GM19240 (cell line): ENCODE measurements around the gene TNFAIP2.

ENCODE experiments used
- DNase-seq: peaks from one replicate; pipeline ENCODE4 v3.0.0; 2011; ENCODE audit warnings: low spot score; ENCODE audit not compliant: insufficient read length

Gene TNFAIP2

GRCh38 chr14:103093856-103094405 lies 29.3 kb upstream of the TNFAIP2 start:
- DNase-seq: no peak

DNA sequence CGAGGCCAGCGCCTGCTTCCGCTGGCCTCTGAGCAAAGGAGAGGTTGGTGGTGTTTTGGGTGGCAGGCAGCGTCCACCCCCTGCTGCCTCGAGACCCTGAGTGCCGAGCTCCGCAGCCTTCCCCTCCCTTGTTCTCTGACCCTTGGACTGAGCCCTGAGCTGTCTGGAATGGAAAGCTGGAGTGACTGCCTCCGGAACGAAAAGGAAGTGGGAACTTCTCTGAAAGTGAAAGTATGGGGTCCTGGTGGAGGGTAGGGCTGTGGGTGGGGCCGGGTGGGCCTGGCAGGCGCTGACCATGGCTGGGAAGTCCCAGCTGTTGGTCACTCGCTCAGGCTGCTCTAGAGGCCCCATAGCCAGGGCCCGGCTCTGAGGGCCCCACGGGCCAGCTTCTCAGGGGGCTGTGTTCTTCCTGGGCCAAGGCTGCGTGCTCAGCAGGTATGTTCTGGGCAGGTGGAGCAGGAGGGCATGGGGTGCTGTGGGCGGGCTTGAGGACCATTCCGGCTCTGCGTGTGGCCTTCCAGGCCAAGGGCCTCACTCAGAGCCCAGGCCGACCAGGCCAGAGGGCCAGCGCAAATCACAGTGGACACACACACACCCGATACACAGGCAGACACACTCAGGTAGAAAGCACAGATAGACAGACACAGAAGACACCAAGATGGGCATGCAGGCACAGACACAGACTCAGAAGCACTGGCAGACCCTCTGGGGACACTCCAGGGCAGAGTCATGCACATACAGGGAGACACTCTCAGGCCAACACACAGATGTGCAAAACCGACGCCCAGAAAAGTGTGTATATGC lies 28.7 kb upstream of the TNFAIP2 start, which contains the start of gene EXOC3L4:
Gene EXOC3L4, plus strand, starts transcription at position 320 of the 804 bp plus-strand sequence. CDS start 5,495 bp downstream, outside the sequence.
- no peak for DNase-seq

- no peak for DNase-seq
These were observed 28.0 kb upstream of the TNFAIP2 start for GRCh38 chr14:103095210-103095778.

DNA sequence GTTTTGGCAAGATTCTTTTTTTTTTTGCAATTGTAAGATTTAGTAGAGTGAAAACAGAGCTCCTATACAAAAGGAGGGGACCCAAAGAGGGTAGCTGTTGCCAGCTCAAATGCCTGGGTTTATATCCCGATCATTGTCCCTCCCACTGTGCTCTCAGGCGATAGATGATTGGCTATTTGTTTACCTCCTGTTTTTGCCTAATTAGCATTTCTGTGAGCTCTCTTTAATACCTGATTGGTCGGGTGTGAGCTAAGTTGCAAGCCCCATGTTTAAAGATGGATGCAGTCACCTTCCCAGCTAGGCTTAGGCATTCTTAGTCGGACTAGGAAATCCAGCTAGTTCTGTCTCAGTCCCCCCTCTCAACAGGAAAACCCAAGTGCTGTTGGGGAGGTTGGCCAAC lies 26.9 kb upstream of the TNFAIP2 start:
- DNase-seq: no peak

DNA sequence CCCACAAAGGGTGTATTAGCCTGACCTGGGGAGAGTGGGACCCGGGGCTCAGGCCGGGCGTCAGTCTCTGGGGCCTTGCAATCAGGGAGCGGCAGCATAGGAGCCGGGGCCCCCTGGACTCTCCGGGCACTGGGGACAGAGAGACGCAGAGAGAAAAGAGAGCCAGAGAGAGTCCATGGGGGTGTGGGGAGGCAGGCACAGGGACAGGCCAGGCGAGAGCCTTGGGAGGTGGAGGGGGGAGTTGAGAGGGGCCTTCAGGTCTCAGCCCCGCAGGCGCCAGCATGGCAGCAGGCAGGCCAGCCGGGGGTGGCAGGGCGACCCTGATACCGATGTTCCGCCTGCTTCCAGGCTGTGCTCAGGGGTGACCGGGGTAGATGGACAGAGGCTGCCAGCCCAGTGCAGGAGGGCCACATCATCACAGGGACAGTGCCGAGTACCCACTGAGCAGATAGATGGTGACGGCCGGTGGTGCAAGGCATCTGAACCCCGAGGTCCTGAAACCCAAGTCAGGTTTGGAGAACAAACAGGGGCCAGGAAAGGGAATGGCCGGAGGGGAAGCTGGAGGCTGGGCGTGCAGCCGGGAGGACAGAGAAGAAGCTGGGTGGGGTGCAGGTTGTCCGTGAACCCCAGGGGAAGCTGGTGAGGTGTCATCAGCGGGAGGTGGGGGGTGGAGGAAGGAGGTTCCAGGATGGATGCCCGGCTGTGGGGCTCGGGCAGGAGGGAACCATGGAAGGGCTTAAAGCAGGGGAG lies 25.8 kb upstream of the TNFAIP2 start:
- no peak for DNase-seq

- no peak for DNase-seq
These were observed 25.0 kb upstream of the TNFAIP2 start for GRCh38 chr14:103097994-103098957.

- DNase-seq: no peak
These were observed 24.1 kb upstream of the TNFAIP2 start for GRCh38 chr14:103099081-103099732.

DNA sequence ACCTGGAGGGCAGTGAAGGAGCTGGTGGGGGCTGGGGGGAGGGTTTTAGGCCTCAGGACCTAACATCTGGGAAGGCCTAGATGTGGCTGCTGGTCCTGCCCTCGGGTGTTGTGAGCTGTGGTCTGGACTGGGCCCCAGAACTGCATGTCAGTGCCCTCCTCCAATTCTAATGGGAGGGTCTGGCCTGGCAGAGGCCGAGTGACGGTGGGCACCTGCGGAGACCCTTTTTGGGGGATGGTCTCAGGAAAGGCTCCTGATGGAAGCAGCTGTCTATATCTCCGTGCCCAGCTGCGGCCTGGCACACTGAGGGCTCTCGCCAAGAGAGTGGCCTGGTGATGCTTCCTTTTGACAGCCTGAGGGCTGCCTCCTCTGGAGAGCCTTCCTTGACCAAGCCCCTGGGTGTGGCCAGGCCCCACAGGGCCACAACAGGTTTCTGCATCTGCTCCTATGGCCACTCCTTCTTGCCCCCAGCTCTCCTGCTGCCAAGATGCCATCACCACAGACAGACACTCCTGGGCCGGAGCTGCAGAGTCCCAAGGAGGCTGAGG lies 23.5 kb upstream of the TNFAIP2 start:
- DNase-seq: no peak

GRCh38 chr14:103100281-103101121 lies 22.8 kb upstream of the TNFAIP2 start:
- no peak for DNase-seq

DNA sequence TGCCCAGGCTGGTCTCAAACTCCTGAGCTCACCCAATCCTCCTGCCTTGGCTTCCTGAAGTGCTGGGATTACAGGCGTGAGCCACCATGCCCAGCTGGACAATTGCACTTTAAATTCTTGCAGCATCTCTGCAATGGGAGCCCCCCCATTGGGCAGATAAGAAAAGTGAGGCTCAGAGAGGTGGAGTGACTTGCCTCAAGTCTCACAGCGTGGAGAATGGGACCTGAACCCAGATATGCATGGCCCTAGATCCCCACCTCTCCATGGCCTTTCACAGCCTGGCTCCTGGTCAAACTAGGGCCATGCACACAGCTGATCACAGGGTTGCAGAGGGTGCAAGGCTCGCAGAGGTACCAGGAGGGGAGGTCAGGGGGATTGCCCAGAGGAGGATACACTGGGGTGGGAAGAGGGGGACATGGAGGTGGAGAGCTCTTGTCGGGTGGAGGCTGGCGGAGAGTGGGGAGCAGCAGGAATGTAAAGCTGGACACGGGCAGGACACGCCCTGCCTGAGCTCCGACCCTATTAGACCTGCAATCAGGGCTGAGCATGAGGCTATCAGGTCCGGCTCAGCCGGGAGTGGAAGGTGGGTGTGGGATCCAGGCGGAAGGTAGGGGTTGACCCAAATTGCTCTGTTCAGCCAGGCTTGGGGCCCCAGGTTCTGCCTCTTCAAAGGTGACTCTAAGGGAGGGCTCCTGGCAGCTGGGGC lies 21.9 kb upstream of the TNFAIP2 start:
- no peak for DNase-seq

DNA sequence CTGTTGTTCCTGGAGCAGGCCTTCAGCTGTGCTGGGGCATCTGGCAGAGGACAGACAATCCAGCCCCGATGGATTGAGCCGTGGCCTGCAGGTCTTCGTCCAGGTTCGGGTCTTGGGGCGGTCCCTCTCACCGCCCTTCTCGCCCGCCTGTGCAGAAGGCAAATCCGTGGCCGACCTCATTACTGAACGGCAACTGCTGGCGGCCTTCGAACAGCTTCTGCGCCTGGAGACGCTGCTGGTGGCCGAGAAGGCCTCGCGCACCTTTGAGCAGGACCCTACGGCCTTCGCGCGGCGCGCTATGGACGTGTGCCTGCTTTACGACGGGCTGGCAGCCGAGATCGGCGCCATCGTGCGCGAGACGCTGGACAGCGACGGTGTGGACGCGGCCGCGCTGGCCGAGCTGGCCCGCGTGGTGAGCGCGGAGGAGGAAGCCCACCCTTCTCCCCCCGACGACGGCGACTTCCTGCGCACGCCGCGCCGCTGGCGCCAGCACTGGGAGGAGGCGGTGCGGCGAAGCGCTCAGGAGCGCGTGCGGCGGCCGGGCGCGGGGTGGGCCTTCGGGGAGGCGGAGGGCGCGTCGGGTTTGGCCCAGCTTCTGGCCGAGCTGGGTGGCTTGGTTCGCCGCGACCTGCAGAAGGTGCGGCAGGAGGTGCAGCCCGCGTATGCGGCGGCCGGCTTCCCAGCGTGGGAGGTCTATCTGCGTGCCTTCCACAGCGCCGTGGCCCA lies 21.1 kb upstream of the TNFAIP2 start:
- no peak for DNase-seq

DNA sequence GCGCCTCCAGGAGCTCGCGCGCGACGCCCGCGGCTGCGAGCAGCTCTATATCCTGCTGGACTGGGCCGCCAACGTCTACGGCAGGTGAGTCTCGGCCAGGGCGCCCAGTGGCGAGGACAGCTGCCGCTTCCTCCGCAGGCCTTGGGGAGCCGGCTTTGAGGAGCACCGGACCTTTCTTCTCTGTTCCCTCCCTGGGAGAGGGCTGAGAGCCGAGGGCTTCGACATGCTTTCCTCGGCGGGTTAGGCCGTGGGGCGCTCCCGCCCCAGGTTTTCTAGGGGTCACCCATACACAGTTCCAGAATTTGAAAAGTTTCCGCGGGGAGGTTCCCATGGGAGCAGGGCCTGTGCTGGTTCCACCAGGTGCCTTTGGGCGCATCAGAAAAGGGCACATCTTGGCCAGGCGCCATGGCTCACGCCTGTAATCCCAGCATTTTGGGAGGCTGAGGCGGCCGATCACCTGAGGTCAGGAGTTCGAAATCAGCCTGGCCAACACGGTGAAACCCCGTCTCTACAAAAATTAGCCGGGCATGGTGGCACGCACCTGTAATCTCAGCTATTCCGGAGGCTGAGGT lies 20.5 kb upstream of the TNFAIP2 start:
- no peak for DNase-seq

DNA sequence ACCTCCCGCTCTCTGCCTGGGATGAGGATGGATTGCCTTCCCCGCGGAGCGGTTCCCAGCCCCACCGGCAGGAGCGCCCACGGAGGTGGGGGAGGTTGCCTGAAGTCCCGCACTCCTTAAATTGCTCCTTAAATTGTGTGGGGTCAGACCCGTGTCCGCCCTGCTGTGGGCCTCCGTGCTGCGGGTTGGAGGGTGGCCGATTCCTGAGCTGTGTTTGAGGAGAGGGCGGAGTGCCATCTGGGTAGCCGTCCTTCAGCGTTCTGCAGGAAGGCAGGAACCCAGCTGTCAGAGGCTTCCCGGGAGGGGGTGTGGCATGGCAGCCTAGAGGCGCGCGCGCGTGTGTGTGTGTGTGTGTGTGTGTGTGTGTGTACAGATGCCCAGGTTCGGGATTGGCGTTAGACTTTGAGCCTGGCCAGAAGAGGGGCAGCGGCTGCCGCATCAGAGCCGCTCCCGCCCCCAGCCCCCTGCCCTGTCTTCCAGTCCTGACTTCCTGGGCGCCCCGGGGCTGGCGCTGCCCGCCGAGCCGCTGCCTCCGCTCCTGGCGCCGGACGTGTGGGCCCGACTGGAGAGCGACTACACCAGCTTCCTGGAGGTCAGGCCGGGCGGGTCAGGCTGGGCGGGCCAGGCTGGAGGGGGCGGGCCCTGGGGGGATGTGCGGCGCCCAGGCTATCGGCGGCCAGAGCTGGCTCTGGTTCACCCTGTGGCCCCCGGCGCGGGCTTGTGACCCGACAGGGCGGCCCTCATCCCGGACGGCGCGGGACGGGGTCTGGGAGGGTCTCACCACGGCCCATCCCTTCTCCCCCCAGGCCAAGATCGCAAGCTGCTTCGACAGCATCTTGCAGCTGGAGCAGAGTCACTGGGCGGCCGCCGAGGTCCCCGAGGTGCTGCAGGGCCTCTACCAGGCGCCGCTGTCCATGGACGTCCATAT lies 19.5 kb upstream of the TNFAIP2 start:
- DNase-seq: no peak

- no peak for DNase-seq
These were observed 18.9 kb upstream of the TNFAIP2 start for GRCh38 chr14:103104389-103104653.

- peak; percentile 85 for DNase-seq
These were observed 18.4 kb upstream of the TNFAIP2 start for GRCh38 chr14:103104654-103105452.
